SK-N-SH (cell line): ENCODE data around the gene PARD3B.

ENCODE experiments used
- CTCF ChIP-seq: fragments of 200-600 bp; sonication (generic); IDR thresholded peaks from 2 replicates; pipeline ENCODE4 v1.6.1; 2017; ENCODE audit warnings: antibody characterized with exemption, mild to moderate bottlenecking, moderate library complexity
- EP300 ChIP-seq, 2 experiments: IDR thresholded peaks; 2 replicates each; pipeline versions ENCODE4 v1.4.0 to v1.6.1; 2012; ENCODE audit warnings: borderline replicate concordance in 1 of 2, low read depth in 1 of 2, low read length in 1 of 2
- EZH2phosphoT487 ChIP-seq: fragments of 200-600 bp; sonication (generic); IDR thresholded peaks from 2 replicates; pipeline ENCODE4 v1.6.1; 2017; ENCODE audit warnings: low read depth, mixed run types, mild to moderate bottlenecking, antibody characterized with exemption, moderate library complexity, borderline replicate concordance
- GABPA ChIP-seq: IDR thresholded peaks from 2 replicates; pipeline ENCODE4 v1.4.0; 2012; ENCODE audit warnings: low read depth, mild to moderate bottlenecking
- RFX5 ChIP-seq: IDR thresholded peaks from 2 replicates; pipeline ENCODE4 v1.6.1; 2012; ENCODE audit warnings: mild to moderate bottlenecking, improper control_type of control experiment, low read length
- SIN3A ChIP-seq: IDR thresholded peaks from 2 replicates; pipeline ENCODE4 v1.6.1; 2012; ENCODE audit warnings: low read depth, mild to moderate bottlenecking, low read length, moderate library complexity, borderline replicate concordance
- TAF1 ChIP-seq: IDR thresholded peaks from 2 replicates; pipeline ENCODE4 v1.6.1; 2012; ENCODE audit warnings: low read depth, mild to moderate bottlenecking, low read length, moderate library complexity, borderline replicate concordance

DNA sequence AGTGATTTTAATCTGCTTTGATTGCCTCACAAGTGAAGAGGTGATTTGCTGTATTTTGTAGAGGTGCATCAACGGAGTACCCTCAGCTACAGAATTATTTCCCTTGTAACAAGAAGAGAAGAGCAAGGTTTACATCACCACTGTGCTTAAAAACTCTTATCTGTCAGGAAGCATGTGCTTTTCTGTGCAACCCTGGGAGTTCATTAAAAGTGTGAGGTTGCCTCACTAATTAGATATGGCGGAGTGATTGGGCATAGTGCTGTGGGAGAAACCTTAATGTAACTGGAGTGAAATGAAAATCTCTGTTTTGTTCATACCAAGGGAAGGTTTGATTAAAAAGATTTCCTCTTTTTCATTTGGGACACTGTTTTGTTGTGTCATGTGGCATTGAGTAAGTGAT, 544.7 kb downstream of the PARD3B start:
- TF ChIP-seq CTCF (no peak), RFX5 (no peak), EZH2phosphoT487 (no peak), TAF1 (no peak), GABPA (no peak), SIN3A (no peak), EP300 (IDR thresholded peaks at IDR 0.05; ENCODE audit: borderline replicate concordance in 1 of 2, low read depth in 1 of 2, low read length in 1 of 2) (no peak)
